GM12891 (cell line): ENCODE data around the gene VWF.

ENCODE experiments used
- POLR2A ChIP-seq: IDR thresholded peaks from 2 replicates; pipeline ENCODE4 v1.6.1; 2011; ENCODE audit warnings: low read depth, low read length, control low read depth
- POLR2AphosphoS5 ChIP-seq: IDR thresholded peaks from 2 replicates; pipeline ENCODE4 v1.6.1; 2011; ENCODE audit warnings: low read depth, low read length, control low read depth
- POU2F2 ChIP-seq: IDR thresholded peaks from 2 replicates; pipeline ENCODE4 v1.6.1; 2011; ENCODE audit warnings: low read depth, mild to moderate bottlenecking, control low read depth, low read length, moderate library complexity
- TAF1 ChIP-seq: IDR thresholded peaks from 2 replicates; pipeline ENCODE4 v1.6.1; 2011; ENCODE audit warnings: low read depth, low read length, control low read depth

DNA sequence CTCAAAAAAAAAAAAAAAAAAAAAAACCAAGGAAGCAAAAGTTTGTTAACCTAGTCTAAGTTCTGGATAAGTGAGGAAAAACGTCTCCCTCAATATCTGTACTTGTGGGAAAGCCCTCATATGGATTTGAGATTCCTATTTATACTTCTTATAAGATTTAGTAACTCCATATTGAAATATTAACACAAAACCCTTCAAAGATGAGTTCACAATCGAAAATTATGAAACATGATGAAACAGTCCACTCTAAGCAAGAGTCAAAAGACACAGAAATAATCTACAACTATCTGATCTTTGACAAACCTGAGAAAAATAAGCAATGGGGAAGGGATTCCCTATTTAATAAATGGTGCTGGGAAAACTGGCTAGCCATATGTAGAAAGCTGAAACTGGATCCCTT lies 25.2 kb downstream of the VWF start:
- TF ChIP-seq POLR2AphosphoS5 = no peak
- no peak for TF ChIP-seq POLR2A
- TF ChIP-seq TAF1 = no peak
- no peak for TF ChIP-seq POU2F2
